ENCODE results near the gene PLPP2.

Gene PLPP2

DNA sequence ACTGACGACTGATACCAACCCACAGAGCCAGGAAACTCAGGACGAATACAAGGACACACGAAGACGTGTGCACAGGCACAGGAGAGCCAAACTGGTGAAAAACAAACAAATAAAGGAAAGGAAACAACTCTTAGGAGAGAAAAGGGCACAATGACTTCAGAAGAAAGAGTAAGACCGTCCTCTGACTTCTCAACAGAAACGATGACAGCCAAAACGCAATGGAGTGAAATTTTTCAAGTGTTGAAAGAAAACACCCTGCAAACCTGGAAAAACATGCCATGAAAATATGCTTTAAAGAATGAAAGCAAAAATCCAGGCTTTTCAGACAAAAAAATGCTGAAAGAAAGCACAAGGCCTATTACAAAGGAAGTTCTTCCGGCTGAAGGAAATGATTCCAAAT is 24.6 kb upstream of the PLPP2 start:
- no peak for DNase-seq (ENCODE audit: low read depth)

DNA sequence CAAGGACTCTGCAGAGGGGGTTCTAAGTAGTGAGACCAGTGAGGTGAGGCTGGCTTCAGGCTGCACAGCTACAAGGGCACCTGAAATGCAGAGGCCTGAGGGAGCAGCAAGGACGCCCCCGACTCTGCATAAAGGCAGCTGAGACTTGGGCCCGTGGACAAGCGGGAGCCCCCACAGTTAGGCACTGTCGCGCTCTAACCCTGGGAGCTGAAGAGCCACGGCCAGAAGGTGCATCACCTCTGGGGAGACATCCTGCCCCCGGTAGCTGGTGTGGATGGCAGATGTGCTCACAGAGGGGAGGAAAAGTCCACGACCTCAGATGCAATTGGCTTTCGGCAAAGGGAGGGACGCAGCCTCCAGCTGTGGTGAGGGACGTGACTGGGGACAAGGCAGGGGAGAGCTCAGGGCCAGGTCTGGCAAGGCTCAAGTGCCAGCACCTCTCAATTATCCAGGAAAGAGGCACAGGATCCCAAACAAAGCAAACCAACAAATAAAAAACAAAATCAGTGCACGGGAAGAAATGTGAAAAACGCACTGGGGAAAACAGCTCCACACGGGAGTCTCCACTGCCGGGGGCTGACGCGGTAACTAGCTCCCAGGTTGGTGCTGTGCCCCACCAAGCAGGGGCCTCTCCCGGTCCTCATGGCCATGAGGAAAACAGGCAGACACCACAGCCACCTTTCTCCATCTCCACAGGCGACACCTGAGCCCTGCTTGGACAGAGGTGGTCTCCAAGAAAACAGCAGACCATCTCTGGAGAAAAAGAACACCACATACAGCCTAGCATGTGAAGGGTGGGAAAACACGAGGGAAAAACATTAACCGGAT is 23.0 kb upstream of the PLPP2 start:
- no peak for DNase-seq (ENCODE audit: low read depth)

DNA sequence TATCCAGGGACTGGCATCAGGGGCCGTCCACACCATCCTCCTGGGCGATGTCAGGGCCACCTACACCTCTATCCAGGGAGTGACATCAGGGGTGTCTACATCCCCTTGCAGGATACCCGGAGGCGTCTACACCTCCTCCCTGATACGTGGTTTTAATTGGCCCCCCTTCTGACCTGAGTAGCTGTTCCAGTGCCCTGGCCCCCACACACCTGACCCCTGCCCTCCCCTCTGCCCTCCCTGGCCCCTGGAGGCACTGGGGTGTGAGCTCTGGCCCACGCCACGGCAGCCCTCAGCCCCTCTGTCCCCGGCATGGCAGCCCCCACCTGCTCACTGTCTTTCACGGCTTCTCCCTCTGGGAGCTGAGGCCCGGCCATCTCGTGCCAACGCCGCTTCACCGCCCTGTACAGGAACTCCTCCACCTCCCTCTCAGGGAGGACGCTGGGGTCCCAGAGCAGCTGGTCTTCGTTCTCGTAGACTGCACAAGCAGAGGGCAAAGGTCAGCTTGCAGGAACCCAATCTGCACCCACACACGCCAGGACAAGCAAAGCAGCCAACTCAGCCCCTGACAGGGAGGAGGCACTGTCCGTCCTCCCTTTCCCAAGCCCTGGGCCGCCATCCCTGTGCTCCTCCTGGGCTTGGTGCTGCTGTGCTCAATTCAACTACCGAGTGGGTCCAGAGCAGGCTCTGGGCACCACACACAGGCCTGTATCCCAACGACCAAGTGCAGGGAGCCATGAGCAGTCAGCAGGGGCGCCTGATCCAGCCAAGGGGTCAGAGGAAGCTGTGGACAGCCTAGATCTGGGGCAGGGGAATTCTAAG is 22.2 kb upstream of the PLPP2 start:
- DNase-seq (ENCODE audit: low read depth): no peak

DNA sequence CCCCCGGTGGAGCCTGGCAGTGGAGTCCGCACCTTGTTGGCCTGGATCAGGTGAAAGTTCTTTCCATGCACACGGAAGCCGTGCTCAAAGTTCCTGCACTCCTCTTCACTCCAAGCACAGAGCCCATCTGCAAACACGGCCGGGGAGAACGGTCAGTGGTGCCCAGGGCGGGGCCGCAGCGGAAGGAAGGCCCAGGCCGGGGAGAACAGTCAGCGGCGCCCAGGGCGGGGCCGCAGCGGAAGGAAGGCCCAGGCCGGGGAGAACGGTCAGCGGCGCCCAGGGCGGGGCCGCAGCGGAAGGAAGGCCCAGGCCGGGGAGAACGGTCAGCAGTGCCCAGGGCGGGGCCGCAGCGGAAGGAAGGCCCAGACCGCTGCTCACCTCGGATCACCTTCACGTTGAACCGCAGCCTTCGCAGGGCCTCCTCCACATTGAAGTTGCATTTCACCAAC is 20.6 kb upstream of the PLPP2 start:
- no peak for DNase-seq (ENCODE audit: low read depth)

DNA sequence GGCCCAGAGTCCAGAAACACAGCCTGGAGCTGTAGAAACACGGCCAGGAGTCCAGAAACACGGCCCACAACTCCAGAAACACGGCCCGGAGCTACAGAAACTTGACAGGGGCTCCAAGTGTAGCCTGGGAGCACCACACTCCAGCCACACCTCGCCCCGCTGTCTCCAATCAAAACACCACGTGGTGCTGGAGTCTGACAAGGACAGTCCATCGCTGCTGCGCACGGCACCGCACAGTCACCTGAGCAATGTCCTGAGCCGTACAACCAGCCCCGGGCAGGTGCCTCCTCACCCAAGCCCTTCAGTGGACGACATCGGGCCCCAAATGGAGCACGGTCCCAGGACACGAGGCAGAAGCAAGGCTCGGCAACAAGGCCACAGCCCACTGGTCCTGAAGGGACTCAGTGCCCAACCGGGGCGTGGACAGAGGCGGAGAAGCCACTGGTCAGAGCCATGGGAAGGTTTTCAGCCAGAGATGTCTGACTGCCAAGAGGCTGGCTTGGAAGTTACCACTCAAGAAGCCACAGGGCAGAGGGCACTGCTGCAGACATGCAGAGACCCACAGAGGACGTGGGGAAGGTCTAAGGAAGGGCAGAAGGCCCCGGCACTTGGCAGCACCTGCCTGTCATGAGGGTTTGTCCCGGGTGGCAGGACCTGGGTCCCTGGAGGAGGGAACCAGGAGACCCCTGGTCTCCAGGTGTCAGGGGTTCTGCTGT is 19.7 kb upstream of the PLPP2 start:
- no peak for DNase-seq (ENCODE audit: low read depth)

DNA sequence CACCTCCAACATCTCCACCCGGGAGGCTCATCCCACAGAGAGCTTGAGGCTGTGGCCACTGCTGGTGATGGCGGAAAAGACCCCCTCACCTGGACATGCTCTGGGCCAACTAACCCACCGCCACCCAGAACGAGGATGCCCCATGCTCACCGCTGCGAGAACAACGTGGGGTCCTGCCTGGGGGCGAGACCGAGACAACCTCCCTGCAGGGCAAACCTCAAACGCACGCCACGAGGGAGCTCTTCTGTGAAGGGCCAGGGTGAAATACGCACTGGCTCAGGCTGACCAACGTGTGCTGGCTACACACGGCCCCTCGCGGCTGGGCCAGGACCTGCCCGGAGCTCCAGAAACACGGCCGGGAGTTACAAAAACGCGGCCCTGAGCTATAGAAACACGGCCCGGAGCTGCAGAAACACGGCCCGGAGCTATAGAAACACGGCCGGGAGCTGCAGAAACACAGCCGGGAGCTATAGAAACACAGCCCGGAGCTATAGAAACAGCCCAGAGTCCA is 19.0 kb upstream of the PLPP2 start:
- no peak for DNase-seq (ENCODE audit: low read depth)

DNA sequence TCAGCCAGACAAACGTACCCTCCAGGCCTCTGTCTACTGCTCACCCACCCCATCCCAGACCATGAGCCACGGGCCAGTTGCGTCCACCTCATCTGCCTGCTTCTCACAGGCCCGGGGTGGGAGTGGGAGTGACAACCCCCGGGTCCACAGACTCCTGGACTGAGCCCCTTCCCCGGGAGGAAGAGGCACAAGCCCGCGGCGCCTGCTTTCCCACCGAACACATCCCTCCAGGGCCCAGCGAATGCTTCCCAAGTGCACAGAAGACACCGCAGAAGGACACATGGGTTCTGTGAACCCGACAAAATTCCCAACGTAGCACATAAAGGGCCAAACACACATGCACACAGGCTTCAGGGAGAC is 18.0 kb upstream of the PLPP2 start:
- DNase-seq (ENCODE audit: low read depth): no peak

DNA sequence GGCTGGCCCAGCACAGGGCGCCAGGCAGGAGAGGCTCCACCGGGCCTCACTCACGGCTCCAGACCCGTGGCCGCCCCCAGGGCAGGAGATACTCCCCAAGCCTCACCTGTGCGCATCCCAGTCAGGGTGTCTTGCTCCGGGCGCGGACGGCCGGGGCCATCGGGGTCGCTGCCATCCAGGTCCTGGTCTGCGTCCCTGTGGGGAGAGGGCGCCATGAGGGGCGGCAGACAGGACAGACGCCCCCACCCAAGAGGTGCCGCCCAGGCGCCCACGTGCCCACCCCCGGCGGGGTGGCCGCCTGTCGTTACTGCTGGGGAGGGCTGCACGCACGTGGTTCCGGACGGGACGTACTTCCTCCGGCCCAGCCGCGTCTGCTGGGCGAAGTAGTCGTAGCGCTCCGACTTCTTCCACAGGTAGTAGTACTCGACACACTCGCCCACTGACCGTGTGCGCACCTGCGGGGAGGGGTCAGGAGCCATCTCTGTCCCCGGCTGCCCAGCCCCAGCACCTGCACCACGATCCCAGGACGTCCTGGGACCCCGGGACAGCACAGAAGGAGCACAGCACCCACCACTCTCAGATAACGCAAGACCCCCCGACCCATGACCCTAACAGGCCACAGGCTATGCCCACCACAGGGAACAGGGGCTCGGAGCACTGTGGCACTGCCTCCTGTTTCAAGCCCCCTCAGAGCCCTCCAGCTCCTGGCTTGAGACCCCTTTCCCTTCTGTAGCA is 17.4 kb upstream of the PLPP2 start:
- no peak for DNase-seq (ENCODE audit: low read depth)

DNA sequence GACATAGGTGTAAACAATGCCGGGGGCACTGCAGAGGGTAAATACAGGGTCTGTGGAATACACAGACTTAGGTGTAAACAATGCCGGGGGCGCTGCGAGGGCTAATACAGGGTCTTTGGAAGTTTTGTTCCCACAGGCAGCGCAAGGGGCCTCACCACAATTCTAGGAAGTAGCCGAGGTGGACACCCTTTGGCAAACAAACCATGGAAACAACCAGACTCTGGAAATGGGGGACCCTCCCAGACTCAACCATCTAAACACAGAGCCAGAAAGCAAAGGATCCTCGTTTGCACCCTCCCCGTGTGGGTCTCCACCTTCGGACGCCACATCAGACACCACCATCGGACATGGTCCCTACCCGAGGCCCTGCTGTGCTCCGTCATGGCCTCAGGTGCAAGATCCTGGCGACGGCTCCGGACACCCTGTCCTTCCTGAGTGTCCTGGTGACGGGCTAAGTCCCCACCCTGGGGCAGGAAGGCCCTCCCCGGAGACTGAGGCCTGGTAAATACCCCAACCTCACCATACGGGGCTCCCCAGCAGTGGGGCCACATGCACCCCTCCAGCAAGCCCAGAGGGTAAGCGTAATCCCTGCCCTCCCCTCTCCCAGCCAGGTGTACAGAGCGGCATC is 16.7 kb upstream of the PLPP2 start:
- DNase-seq (ENCODE audit: low read depth): no peak

DNA sequence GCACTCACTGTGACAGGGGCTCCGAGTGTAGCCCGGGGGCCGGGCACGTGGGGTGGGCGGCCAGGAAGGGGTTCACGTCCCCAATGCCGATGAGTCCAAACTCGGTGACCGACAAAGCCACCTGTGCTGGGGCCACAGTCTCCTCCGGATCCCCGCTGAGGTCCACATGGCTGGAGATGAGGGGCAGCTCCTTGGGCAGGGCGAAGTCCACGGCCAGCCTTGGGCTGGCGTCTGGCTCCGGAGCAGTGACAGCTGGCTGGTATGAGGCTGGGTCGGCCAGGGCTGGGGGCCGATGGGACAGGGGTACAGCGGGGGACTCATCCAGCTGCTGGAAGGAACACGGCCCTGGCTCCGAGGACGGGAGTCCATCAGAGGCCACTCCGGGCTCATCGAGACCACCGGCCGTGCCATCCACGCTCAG is 15.9 kb upstream of the PLPP2 start:
- DNase-seq (ENCODE audit: low read depth): no peak

DNA sequence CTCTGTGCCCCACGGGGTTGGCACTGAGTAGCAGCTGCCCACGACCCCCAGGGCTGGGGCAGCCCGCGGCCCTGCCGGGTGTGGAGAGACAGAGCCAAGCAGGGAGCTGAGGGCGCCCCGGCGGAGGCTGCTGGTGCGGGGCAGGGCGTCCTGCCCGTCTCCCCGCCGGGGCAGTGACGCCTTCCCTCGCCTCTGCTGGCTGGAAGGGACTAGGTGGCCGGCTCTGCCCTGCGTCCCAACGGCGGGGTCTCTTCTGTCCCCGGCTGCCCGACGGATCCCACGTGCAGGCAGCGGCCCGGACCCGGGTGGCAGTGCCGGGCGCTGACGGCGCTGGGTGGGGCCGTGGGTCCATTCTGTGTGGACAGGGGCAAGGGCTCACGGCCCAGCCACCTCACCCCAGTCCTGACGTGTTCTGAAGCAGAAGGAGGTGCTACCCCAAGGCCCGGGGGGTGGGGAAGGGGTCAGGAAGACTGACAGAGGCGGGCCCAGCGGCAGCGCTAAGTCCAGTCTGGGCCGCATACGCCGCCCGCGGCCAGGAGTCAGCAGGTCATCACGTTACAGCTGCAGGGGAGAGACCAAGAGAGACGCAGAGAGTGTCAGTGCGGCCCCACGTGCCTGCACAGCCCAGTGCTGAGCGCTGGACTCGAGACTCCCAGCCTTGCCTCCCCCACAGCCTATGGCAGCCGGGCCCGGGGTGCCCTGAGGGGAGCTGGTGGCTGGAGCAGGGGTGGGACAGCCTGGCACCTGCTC is 15.1 kb upstream of the PLPP2 start:
- no peak for DNase-seq (ENCODE audit: low read depth)

DNA sequence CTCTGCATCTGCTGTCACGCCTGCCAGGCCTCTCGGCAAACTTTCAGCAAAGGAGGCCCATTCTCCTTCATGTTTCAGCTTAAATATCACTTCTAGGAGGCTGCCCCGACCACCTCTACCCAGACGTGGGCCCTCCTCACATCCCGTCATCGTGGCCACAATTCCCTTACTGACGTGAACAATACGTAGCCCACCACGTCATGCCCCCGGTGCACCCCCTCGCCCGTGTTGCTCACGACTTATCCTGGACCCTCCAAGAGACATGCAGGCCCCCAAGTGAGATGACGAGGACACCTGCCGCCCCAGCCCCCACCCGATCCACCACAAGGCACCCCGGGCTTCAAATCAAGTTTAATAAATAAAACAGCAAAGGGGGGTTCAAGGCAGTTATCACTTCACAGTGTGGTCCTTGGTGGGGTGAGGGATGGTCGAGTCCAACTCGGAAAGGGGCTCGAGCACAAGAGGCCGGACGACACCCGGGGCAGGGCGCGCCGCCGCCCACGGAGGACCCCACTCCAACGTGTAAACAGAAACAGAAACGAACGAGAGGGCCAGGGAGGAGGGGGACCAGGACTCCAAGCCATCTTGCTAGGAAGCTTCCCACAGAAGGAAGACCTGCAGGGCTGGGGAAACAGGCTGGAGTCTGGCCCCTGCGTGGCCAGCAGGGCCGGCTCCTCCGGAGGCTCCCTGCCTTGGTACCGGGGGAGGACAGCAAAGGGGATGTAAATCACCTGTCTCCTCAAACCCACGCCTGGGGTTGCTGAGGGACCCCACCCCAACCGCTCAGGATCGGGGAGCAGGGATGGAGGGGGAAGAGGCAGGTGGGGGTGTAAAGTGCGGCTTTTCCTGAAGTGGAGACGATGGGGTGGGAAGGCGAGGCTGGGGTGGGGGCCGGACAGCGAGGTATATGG is 14.3 kb upstream of the PLPP2 start:
- no peak for DNase-seq (ENCODE audit: low read depth)

DNA sequence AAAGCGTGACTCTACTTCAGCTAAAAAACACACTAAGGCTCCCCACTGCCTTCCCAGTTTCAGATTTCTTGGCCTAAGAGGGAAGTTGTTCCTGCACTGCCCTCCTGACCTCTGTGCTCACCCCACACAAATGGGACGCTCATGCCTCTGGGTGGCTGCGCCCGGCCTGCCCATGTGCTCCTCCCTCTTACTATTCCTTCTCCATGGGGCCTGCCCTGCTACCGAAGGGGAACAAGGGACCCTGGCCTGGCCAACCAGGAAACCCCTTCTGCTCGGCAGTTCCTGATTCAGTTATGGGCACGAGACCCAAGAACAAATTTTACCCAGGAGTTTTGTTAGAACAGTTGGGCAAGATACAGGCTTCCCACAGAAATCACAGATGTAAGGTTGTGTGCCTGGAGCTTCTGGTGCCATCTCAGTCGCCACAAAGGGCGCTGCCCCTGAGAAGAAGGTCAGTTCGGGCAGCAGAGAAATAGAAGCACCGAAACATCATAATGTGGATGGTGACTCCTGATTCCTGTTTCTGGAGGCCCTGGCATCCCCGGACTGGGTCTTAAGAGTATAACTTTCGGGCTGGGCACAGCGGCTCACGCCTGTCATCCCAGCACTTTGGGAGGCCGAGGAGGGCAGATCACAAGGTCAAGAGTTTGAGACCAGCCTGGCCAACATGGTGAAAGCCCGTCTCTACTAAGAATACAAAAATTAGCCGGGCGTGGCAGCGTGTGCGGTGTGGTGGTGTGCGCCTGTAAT is 5.4 kb upstream of the PLPP2 start:
- DNase-seq (ENCODE audit: low read depth): no peak

DNA sequence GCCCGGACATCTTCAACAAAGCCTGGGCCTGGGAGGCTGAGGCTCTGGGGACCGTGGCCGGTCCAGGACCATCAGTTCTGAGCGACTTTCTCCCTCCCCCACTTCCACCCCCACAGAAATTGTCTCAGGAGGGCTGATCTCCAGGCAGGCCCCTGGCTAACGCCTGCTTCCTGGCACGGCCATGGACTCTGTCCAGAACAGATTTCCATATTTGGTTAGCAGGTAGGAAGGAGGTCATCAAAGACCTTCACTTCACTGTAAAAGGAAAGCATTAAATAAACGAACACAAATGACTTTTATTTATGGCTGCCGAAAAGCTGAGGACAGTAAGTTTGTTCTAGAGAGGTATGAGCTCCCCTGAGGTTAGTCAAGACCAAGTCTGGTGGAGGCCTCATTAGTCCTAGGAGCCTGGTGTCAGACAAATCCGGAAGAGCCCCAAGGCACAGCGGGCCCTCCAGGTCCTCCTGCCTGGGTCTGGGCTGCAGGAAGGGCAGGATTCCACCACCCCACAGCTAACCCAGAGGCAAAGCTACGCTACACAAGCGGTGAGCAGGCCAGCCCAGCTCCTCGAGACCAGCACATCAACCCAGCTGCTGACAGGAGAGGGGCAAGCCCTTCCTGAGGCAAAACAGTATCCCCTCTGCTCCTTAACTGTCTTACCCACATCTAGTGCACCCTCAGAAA is 4.6 kb upstream of the PLPP2 start:
- DNase-seq (ENCODE audit: low read depth): no peak

DNA sequence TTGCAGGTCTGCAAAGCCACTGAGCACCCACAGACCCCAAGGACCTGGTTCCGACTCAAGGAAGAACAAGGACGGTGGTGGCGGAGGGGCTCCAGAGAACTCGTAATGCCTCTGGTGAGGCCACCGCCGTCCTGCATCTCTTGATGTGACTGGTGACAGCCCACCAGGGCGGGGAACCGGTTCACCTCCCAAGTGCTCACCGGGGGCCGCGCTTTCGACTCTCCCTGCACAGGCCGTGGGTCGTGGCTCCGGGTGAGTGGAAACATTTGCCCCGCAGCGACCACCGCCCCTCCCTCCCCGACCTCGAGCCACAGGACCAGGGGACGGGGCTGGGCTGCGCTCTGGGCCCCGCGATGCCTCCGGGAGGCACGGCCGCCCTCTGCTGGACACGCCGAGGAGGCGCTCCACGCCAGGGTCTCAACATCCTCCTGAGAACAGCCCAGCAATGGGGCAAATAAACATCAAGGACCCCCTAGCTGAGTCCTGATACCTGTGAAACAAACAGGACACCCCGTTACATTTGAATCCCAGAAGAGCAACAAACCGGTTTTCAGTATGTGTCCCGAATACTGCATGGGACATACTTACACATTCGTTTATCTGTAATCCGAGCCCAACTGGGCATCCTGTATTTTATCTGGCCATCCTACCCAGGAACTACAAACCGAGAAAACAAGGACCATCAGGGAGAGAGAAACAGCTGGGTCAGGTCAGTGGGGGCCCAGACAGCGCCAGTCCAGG is 3.9 kb upstream of the PLPP2 start:
- peak; percentile 52 for DNase-seq (ENCODE audit: low read depth)

DNA sequence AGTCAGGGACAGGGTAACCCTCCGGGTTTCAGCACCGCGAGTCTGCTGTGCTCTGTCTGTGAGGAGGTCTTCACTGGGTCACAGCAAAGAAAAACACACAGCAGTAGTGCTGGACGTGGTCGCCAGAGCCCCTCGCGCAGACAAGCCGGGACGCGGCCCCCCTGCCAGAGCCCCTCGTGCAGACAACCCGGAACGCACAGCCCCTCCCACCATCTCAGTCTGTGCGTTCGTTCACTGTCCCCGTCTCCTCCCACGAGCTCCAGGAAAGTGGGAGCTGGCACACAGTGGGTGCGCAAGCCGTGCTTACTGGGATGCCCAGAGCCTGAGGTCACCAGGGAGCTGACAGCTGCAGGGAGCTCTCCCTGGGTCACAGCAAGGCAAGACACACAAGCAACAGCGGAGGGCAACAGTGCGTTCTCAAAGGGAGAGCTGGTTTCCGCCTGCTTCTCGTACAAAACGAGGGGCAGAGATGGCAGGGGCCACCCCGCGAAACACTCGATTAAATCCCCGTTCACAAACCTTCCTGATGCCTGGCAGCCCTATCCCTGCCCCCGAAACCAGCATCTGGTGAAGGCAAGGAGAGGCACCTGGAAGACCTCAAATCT is 3.2 kb upstream of the PLPP2 start:
- DNase-seq (ENCODE audit: low read depth): no peak
